CD4-positive, alpha-beta T cell treated with Interferon alpha-2 for 1 hour (primary cell): Measurements from ENCODE around the gene DSCAML1.
"Not testable (repeated sequence)": the region's sequence is repeated elsewhere in the genome, so short reads cannot be mapped to it uniquely, and the experiment has no call there.

Source experiments
- DNase-seq, 2 donors: peaks; one replicate each; pipeline ENCODE4 v3.0.0-alpha.2; 2020 to 2022

Gene DSCAML1

GRCh38 chr11:117458275-117459122 lies 338.5 kb downstream of the DSCAML1 start:
- DNase-seq, result no peak

- DNase-seq, result no peak
Measured at GRCh38 chr11:117457835-117458234, 339.2 kb downstream of the DSCAML1 start.

- no peak for DNase-seq
Measured at GRCh38 chr11:117457031-117457785, 339.8 kb downstream of the DSCAML1 start.

GRCh38 chr11:117456721-117457029 lies 340.3 kb downstream of the DSCAML1 start:
- DNase-seq, result not testable (repeated sequence)

GRCh38 chr11:117456027-117456720 lies 340.8 kb downstream of the DSCAML1 start:
- DNase-seq, result no peak

- DNase-seq, result no peak
Measured at GRCh38 chr11:117454564-117454917, 342.5 kb downstream of the DSCAML1 start.

GRCh38 chr11:117453886-117454563 lies 343.0 kb downstream of the DSCAML1 start:
- no peak for DNase-seq

- DNase-seq, result no peak
Measured at GRCh38 chr11:117449111-117449693, 347.8 kb downstream of the DSCAML1 start.

- DNase-seq, result no peak
Measured at GRCh38 chr11:117444711-117445658, 352.0 kb downstream of the DSCAML1 start.

- DNase-seq, result no peak
Measured at GRCh38 chr11:117444256-117444655, 352.8 kb downstream of the DSCAML1 start.

- no peak for DNase-seq
Measured at GRCh38 chr11:117443266-117444186, 353.5 kb downstream of the DSCAML1 start.

GRCh38 chr11:117442869-117443239 lies 354.2 kb downstream of the DSCAML1 start:
- DNase-seq, result no peak

- DNase-seq, result no peak
Measured at GRCh38 chr11:117442049-117442868, 354.8 kb downstream of the DSCAML1 start.

GRCh38 chr11:117441146-117441975 lies 355.7 kb downstream of the DSCAML1 start:
- DNase-seq, result no peak

- DNase-seq, result no peak
Measured at GRCh38 chr11:117440258-117440657, 356.8 kb downstream of the DSCAML1 start.

- no peak for DNase-seq
Measured at GRCh38 chr11:117439256-117439655, 357.8 kb downstream of the DSCAML1 start.

GRCh38 chr11:117438371-117439000 lies 358.5 kb downstream of the DSCAML1 start:
- no peak for DNase-seq

GRCh38 chr11:117437791-117438130 lies 359.3 kb downstream of the DSCAML1 start:
- no peak for DNase-seq
